Activated T-helper 2 cell treated with anti-CD3 and anti-CD28 coated beads, Interferon-gamma antibody, Interleukin-2, Interleukin-4, amounts not matched to agents 10 μg/mL and 5 μg/mL and 100 μg/mL, durations not matched to agents 14 hours and 24 hours and 36 hours (primary cell): ENCODE results near the gene POMT2. TPM values are rescaled to one million over a fixed set of nuclear protein-coding genes. Genes with fewer than 3 reads are reported as not detected.
"Not testable (repeated sequence)": the region's sequence is repeated elsewhere in the genome, so short reads cannot be mapped to it uniquely, and the experiment has no call there.

Experiments used
- DNase-seq: peaks from one replicate; pipeline ENCODE4 v3.0.0; 2021; ENCODE audit warnings: low spot score
- H3K27ac Mint-ChIP-seq: one replicate; pipeline ENCODE4 v1.8.0; 2021; ENCODE audit warnings: mixed read lengths
- H3K27me3 Mint-ChIP-seq: one replicate; pipeline ENCODE4 v1.8.0; 2021; ENCODE audit warnings: low read depth, mixed read lengths
- H3K36me3 Mint-ChIP-seq: one replicate; pipeline ENCODE4 v1.8.0; 2021; ENCODE audit warnings: low read depth, mixed read lengths
- H3K4me1 Mint-ChIP-seq: one replicate; pipeline ENCODE4 v1.8.0; 2021; ENCODE audit warnings: low read depth, mixed read lengths
- H3K4me3 Mint-ChIP-seq: one replicate; pipeline ENCODE4 v1.8.0; 2021; ENCODE audit warnings: low read depth, mild to moderate bottlenecking, moderate library complexity, mixed read lengths
- H3K9me3 Mint-ChIP-seq: one replicate; pipeline ENCODE4 v1.8.0; 2021; ENCODE audit warnings: mixed read lengths
- intact Hi-C: fragments of 100-400 bp; cut with micrococcal nuclease; formaldehyde crosslinking; loops from one replicate; pipeline ENCODE4 v1.15.1; 2023
- total RNA-seq: library from RNA; stranded (reverse); gene quantifications from 2 replicates; pipeline ENCODE4 v1.2.3, GENCODE V29; 2022

The POMT2 gene
- total RNA-seq, 1 donor from 2014 or later, result 27.7 TPM

DNA sequence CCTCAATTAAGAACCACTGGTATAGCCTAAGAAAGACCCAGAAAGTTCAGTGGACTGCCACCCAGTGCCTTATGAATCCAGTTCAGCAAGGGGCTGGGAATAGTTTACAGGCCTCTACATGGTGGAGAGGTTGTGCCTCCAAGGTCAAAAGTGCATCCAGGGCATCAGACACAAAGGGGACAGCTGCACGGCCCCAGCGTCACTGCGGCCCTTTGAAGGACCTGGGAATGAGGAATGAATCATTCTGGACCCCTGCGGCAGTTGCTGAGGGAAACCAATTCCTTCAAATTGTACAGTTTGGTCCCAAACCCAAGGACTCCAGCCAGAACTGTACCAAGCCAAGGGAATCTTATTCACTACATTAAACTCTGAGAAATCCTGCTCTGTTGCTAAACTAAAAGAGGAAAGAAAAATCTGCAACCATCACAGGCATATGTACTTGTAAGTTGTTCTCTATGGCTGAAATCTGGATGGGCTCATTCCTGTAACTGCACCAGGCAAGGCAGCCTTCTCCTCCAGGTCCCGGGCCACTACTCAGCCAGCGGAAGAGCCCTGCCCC is 38.8 kb downstream of the POMT2 start:
- H3K4me3 Mint-ChIP-seq, result no peak overlapping the region
- no peak for DNase-seq
- H3K27ac Mint-ChIP-seq, result no peak overlapping the region
- intact Hi-C loops, result no loop called here
- no peaks in the 10 kb centered on the region for H3K9me3 Mint-ChIP-seq
- peaks cover 3% of the 10 kb centered on the region for H3K36me3 Mint-ChIP-seq
- H3K4me1 Mint-ChIP-seq, result no peaks in the 10 kb centered on the region
- H3K27me3 Mint-ChIP-seq, result no peaks in the 10 kb centered on the region

GRCh38 chr14:77280921-77281320 is 39.8 kb downstream of the POMT2 start:
- H3K4me3 Mint-ChIP-seq, DNase-seq, H3K36me3 Mint-ChIP-seq, H3K27ac Mint-ChIP-seq, intact Hi-C loops, H3K9me3 Mint-ChIP-seq, H3K27me3 Mint-ChIP-seq, H3K4me1 Mint-ChIP-seq: not testable (repeated sequence)

DNA sequence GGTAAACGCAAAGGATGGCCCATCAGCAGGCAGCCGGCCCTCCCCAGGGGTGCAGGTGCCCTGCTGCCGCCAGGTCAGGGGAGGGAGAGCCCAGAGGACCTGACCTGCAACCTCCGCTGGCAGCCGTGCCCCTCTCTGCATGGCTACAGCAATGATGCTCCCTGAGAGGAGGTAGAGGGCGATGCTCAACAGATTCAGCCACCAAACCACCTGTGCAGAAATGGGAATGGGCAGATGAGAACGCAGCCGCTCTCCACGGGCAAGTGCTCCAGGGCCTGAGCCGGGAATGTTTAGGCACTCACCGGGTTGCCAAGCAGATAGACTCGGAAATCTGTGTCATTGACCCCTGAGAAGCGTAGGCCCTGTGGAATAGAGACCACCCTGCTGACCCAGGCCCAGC is 41.0 kb downstream of the POMT2 start:
- Mint-ChIP-seq H3K9me3 (no peaks in the 10 kb centered on the region), H3K27ac (no peak overlapping the region), H3K27me3 (no peaks in the 10 kb centered on the region), H3K4me1 (no peaks in the 10 kb centered on the region), H3K4me3 (no peak overlapping the region), H3K36me3 (no peaks in the 10 kb centered on the region)
- no peak for DNase-seq
- intact Hi-C loops, result no loop called here

- Mint-ChIP-seq H3K4me3 (no peak overlapping the region), H3K27me3 (no peaks in the 10 kb centered on the region), H3K4me1 (no peaks in the 10 kb centered on the region), H3K36me3 (no peaks in the 10 kb centered on the region), H3K27ac (no peak overlapping the region), H3K9me3 (no peaks in the 10 kb centered on the region)
- DNase-seq, result no peak
- intact Hi-C loops, result no loop called here
These were observed 42.0 kb downstream of the POMT2 start for GRCh38 chr14:77278461-77279230.

DNA sequence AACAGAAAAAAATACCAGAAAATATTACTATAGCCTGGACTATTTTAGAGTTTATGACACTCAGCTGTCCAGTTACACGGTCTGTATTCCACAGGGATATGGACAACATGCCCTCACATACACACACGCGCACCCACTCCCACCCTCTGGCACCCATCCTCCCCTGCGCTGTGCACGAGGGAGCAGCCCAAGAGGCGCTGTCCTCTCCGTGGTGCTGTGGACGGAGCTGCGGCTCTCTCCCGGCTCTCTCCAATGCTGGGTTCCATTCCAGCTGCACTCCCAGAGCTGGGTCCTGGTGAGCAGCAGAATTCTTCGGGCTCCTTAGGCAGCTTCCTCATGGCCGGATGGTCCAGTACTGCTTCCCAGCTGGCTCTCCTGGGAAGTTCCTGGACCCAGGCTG is 43.7 kb downstream of the POMT2 start:
- Mint-ChIP-seq H3K27me3 (peaks cover 10% of the 10 kb centered on the region), H3K36me3 (no peaks in the 10 kb centered on the region), H3K27ac (no peak overlapping the region), H3K4me3 (no peak overlapping the region), H3K4me1 (no peaks in the 10 kb centered on the region), H3K9me3 (no peaks in the 10 kb centered on the region)
- no peak for DNase-seq
- intact Hi-C loops, result no loop called here

- peaks cover 14% of the 10 kb centered on the region for H3K27me3 Mint-ChIP-seq
- no peak for DNase-seq
- H3K9me3 Mint-ChIP-seq, result no peaks in the 10 kb centered on the region
- H3K36me3 Mint-ChIP-seq, result no peaks in the 10 kb centered on the region
- intact Hi-C loops, result no loop called here
- H3K4me3 Mint-ChIP-seq, result no peak overlapping the region
- H3K4me1 Mint-ChIP-seq, result no peaks in the 10 kb centered on the region
- no peak overlapping the region for H3K27ac Mint-ChIP-seq
These were observed 44.3 kb downstream of the POMT2 start for GRCh38 chr14:77276295-77276935.

GRCh38 chr14:77275601-77276017 is 45.1 kb downstream of the POMT2 start:
- Mint-ChIP-seq H3K27ac (no peak overlapping the region), H3K36me3 (no peaks in the 10 kb centered on the region), H3K4me1 (no peaks in the 10 kb centered on the region), H3K9me3 (no peaks in the 10 kb centered on the region), H3K4me3 (no peak overlapping the region), H3K27me3 (peaks cover 17% of the 10 kb centered on the region)
- intact Hi-C loops, result no loop called here
- no peak for DNase-seq

GRCh38 chr14:77275041-77275580 is 45.6 kb downstream of the POMT2 start:
- Mint-ChIP-seq H3K27ac (no peak overlapping the region), H3K4me3 (no peak overlapping the region), H3K9me3 (no peaks in the 10 kb centered on the region), H3K36me3 (no peaks in the 10 kb centered on the region), H3K4me1 (no peaks in the 10 kb centered on the region), H3K27me3 (peaks cover 20% of the 10 kb centered on the region)
- no peak for DNase-seq
- intact Hi-C loops, result no loop called here

DNA sequence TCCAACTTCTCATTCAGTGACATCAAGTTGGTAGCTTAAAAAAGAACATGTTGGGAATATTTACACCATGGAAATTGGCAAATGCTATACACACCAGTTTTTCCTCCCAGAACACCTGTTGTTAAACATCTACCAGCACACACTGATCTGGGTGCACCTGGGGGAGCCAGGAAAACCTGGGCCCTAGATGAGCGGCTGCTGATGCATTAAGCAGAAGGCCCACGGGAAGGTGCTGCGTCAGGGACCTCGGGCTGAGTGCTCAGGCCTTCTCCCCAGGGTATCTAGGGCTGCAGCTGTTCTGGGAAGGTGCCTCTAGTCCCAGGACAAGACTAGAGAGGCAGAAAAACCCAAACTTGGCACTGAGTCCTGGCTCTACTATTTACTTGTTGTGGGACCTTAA is 46.9 kb downstream of the POMT2 start:
- intact Hi-C loops, result no loop called here
- no peaks in the 10 kb centered on the region for H3K36me3 Mint-ChIP-seq
- H3K9me3 Mint-ChIP-seq, result no peaks in the 10 kb centered on the region
- H3K4me3 Mint-ChIP-seq, result no peak overlapping the region
- peaks cover 30% of the 10 kb centered on the region for H3K27me3 Mint-ChIP-seq
- no peak overlapping the region for H3K27ac Mint-ChIP-seq
- H3K4me1 Mint-ChIP-seq, result no peaks in the 10 kb centered on the region
- DNase-seq, result no peak

DNA sequence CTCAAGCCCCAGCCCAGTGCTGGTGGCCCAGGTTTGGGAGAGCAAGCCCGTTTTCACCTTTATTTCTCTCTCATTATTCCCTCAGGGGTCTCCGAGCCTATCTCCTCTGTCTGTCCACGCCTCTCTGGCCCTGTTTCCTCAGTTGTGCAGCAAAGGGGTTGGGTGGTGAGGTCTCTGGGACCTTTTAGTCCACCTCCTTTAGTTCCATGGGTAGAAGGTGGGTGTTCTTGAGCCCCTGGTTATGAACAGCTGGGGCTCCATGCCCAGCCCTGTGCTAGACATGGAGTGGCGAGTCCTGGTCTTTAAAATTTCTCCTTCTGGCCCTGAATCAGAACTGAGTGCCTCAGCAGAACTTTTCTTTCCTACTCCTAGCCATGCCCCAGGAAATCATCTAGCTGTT is 48.4 kb downstream of the POMT2 start:
- Mint-ChIP-seq H3K27ac (no peak overlapping the region), H3K4me3 (no peak overlapping the region)
- no peak for DNase-seq

GRCh38 chr14:77271113-77271710 is 49.5 kb downstream of the POMT2 start, which contains the start of gene NGB:
TSS of gene NGB (minus strand) at chr14:77271206. CDS start at chr14:77270937, 269 bp downstream.
- H3K4me3 Mint-ChIP-seq, result no peak within 1 kb of the TSS
- H3K27ac Mint-ChIP-seq, result no peak within 1 kb of the TSS
- DNase-seq, result no peak
- H3K4me1 Mint-ChIP-seq, result no peaks in the 10 kb centered on the region
- H3K36me3 Mint-ChIP-seq, result no peaks in the 10 kb centered on the region
- intact Hi-C loops, result no loop called here
- peaks cover 39% of the 10 kb centered on the region for H3K27me3 Mint-ChIP-seq
- H3K9me3 Mint-ChIP-seq, result no peaks in the 10 kb centered on the region

More for the DNA sequence above, 48.4 kb downstream of the POMT2 start:
- no peaks in the 10 kb centered on the region for H3K36me3 Mint-ChIP-seq
- no peaks in the 10 kb centered on the region for H3K4me1 Mint-ChIP-seq
- intact Hi-C loops, result no loop called here
- peaks cover 39% of the 10 kb centered on the region for H3K27me3 Mint-ChIP-seq
- no peaks in the 10 kb centered on the region for H3K9me3 Mint-ChIP-seq

DNA sequence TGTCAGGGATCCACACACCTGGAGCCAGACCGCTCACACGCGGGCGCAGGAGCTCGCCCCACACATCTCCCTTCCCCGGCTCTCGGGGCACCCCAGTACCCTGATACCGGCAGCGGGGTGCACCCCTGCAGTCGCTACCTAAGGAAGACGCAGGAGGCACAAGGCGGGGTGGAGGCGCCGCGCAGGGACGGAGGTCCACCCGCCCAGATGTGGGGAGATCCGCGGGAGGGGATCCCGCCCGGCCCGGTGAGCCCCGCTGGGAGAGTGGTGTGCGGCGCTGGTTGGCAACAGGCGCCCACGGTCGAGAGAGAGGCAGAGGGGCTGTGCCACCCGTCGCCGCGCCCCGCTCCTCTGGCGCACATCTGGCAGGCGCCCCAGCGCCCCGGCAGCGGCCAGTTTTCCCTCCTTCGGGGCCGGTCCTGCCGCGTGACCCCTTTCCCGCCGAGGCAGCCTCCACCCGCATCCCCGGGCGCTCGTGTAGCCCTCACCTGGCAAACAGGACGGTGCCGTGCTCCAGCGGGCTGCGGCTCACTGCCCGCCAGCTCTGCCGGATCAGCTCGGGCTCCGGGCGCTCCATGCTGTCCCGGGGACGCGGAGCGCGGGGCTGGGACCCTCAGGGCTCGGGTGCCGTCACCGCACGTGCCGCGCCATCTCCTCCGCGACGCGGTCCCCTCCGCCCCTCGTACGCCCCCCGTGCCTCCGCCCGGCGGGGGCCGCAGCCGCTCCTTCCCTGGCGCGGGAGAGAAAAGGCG is 50.1 kb downstream of the POMT2 start:
- intact Hi-C loops, result no loop called here
- no peaks in the 10 kb centered on the region for H3K9me3 Mint-ChIP-seq

More for the DNA sequence above, 50.1 kb downstream of the POMT2 start:
- H3K36me3 Mint-ChIP-seq, result no peaks in the 10 kb centered on the region
- no peak overlapping the region for H3K27ac Mint-ChIP-seq
- DNase-seq, result no peak
- no peak overlapping the region for H3K4me3 Mint-ChIP-seq
- H3K27me3 Mint-ChIP-seq, result peaks cover 39% of the 10 kb centered on the region
- no peaks in the 10 kb centered on the region for H3K4me1 Mint-ChIP-seq
